Measurements from ENCODE around the gene MGAT4A.
"Not testable (repeated sequence)": the region's sequence is repeated elsewhere in the genome, so short reads cannot be mapped to it uniquely, and the experiment has no call there.

The MGAT4A gene

GRCh38 chr2:98608116-98608961, 122.6 kb downstream of the MGAT4A start, which contains the start of the genes COA5 and UNC50:
COA5 (minus strand) TSS chr2:98608512; CDS start chr2:98608405, 107 bp downstream.
UNC50 (plus strand) TSS chr2:98608589; CDS start chr2:98609760, 1,171 bp downstream.
- DNase-seq (ENCODE audit: low read depth in 3 of 3, low spot score in 1 of 3), result peak; percentile 76 to 87 (median 79)

- no peak for DNase-seq (ENCODE audit: low read depth in 3 of 3, low spot score in 1 of 3)
Measured at GRCh38 chr2:98607741-98608115, 123.2 kb downstream of the MGAT4A start.

DNA sequence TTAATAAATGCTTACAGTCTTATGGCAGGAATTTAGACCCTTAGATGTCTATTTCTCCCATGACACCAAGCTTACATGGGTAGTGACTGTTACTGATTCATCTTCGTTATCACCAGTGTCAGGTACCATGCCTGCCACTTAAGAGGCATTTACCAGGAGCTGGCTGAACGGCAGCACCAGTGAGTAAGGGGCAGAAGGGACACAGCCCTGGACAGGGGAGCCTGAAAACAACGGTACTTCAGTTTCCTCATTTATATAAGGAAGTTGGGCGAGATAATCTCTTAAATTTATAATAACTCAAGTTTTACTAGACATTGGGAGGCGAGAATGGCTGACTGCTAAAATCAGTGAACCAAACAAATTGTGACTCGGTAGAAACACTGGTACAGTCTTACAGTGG, 123.8 kb downstream of the MGAT4A start:
- DNase-seq (ENCODE audit: low read depth in 3 of 3, low spot score in 1 of 3), result no peak

DNA sequence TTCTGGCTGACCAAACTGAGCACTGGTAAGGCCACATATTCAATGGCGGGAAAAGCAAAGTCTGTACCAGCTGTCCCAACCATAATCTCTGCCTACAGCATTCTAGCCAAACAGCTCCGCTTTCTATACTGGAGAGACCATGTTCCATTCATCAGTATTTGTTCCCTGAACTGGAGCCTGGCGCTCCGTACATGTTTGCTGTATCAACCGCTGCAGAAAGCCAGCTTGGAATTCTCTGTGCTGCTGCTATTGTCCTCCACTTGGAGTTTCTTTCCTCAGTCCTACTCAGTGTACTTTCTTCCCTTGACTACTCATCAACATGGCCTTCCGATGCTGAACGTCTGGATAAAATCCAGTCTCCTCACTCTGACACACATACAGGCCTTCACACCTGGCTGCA, 124.5 kb downstream of the MGAT4A start:
- DNase-seq (ENCODE audit: low read depth in 3 of 3, low spot score in 1 of 3), result no peak

GRCh38 chr2:98605076-98605475, 125.9 kb downstream of the MGAT4A start:
- no peak for DNase-seq (ENCODE audit: low read depth in 3 of 3, low spot score in 1 of 3)

- DNase-seq (ENCODE audit: low read depth in 3 of 3, low spot score in 1 of 3), result no peak
Measured at GRCh38 chr2:98604547-98604946, 126.4 kb downstream of the MGAT4A start.

DNA sequence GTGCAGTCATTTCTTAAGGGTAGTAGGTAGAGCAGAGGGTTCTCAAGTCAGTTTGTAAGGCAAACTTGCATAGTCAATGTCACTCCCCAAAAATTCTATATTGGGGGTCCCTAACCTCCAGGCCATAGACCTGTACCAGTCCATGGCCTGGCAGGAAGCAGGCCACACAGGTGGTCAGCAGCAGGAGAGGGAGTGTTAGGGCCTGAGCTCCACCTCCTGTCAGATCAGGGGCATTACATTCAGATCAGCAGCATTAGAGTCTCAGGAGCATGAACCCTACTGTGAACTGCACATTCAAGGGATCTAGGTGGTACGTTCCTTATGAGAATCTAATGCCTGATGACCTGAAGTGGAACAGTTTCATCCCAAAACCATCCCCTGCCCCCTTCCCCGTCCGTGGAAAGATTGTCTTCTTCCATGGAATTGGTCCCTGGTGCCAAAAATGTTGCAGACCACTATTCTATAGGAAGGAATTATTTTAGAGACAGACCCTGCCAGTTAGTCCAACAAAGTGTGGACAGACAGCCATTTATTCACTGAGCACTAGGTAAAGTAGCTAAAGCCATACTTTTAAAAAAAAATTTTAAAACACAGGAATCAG, 129.3 kb downstream of the MGAT4A start:
- no peak for DNase-seq (ENCODE audit: low read depth in 3 of 3, low spot score in 1 of 3)

DNA sequence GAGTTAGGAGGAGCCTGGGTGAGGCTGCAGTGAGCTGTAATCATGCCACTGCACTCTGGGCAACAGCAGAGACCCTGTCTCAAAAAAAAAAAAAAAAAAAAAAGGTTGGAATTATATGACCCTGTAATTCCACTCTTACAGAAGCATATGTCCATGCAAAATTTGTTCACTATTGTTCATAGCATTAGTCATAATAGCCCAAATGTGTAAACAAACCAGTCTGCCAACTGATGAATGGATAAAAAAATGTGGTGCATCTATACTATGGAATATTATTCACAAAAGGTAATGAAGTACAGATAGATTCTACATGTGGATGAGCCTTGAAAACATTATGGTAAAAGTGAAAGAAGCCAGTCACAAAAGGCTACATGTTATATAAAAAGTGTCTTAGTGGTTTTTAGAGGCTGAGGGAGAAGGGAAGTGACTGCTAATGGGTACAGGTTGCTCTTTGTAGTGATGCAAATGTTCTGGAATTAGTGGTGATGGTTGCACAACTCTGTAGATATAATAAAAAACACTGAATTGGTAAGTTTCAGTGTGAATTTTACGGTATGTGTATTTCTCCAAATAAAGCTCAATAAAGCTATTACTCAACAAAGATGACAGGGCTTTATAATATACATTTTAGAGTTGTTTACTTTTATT, 132.0 kb downstream of the MGAT4A start:
- no peak for DNase-seq (ENCODE audit: low read depth in 3 of 3, low spot score in 1 of 3)

DNA sequence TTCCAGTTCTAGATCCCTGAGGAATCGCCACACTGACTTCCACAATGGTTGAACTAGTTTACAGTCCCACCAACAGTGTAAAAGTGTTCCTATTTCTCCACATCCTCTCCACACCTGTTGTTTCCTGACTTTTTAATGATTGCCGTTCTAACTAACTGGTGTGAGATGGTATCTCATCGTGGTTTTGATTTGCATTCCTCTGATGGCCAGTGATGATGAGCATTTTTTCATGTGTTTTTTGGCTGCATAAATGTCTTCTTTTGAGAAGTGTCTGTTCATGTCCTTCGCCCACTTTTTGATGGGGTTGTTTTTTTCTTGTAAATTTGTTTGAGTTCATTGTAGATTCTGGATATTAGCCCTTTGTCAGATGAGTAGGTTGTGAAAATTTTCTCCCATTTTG, 136.3 kb downstream of the MGAT4A start:
- DNase-seq (ENCODE audit: low read depth in 3 of 3, low spot score in 1 of 3), result not testable (repeated sequence)

GRCh38 chr2:98592565-98592964, 138.4 kb downstream of the MGAT4A start:
- no peak for DNase-seq (ENCODE audit: low read depth in 3 of 3, low spot score in 1 of 3)

DNA sequence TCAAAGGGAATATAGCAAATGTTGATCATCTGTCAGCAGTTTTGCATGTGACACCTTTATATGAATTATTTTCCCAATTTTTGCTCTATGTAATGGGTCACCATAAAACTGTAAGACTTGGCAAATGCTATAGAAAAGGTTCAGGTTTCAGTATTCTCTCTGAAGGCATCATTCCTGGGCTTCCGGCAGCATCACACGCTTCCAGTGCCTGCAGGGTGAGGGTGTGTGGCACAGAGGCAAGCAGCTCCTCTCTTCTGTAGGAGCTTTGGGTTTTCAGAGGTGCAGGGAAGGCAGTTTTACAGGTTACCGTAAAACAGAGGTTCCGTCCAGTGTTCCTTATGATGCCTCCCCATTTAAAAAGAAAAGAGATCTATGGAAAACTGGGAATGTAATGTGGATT, 141.4 kb downstream of the MGAT4A start:
- no peak for DNase-seq (ENCODE audit: low read depth in 3 of 3, low spot score in 1 of 3)

DNA sequence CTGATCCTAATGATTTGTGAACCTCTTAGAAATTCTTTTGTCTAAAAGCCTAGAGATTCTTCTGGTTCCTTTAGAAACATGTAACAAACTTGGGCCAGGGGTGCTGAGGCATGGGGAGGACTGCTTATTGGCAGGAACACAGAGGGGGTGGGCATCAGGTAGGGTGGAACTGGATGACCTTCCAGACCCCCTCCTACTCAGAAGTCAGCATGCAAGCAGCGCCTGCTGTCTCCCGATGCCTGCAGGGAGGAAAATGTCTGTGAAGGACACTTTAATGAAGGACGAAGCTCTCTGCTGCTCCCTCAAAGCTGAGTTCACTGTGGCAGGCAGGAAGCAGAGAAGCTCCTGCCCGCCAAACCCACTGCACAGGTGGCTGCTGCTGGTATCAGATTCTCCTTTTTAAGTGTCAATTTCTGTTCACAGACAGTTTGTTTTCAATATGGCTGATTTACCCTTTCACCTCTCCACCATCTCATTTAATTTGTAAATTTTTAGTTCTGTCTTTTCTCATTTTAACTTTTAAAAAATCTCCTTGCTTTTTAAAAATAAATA, 142.0 kb downstream of the MGAT4A start:
- DNase-seq (ENCODE audit: low read depth in 3 of 3, low spot score in 1 of 3), result no peak

DNA sequence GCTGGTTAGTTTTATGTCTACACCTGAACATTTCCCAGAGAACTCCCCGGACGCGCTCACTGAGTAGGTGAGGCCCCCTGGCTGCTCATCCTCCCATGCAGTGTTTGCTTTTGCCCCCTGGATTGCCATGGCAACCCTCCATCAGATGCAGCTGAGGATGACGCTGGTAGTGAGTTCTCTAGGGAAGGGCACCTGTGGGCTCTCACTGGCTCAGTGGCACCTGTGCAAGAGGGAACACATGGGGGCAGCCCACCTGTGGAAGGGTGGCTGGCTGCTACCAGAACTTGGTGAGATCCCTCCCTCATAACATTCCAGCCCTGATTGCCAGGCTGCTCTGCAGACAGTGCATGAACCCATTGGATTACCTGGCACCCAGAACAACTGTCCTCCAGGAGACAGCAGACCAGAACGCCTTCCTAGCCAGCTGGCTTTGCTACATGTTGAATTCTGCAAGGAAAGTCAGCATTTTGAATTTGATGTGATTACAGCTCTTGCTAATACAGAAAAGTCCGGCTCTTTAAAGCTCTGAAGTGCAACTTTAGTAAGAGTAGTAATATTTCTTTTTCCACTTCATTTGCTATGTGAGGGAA, 144.3 kb downstream of the MGAT4A start:
- DNase-seq (ENCODE audit: low read depth in 3 of 3, low spot score in 1 of 3), result no peak

GRCh38 chr2:98585386-98585785, 145.5 kb downstream of the MGAT4A start:
- DNase-seq (ENCODE audit: low read depth in 3 of 3, low spot score in 1 of 3), result no peak

GRCh38 chr2:98583816-98584618, 146.9 kb downstream of the MGAT4A start:
- no peak for DNase-seq (ENCODE audit: low read depth in 3 of 3, low spot score in 1 of 3)

GRCh38 chr2:98583276-98583675, 147.7 kb downstream of the MGAT4A start:
- DNase-seq (ENCODE audit: low read depth in 3 of 3, low spot score in 1 of 3), result no peak

DNA sequence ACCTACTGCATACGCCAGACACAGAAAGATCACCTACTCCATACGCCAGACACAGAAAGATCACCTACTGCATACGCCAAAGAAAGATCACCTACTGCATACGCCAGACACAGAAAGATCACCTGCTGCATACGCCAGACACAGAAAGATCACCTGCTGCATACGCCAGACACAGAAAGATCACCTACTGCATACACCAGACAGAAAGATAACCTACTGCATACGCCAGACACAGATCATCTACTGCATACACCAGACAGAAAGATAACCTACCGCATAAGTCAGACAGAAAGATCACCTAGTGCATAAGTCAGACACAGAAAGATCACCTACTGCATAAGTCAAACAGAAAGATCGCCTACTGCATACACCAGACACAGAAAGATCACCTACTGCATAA, 148.4 kb downstream of the MGAT4A start:
- DNase-seq (ENCODE audit: low read depth in 3 of 3, low spot score in 1 of 3), result no peak

DNA sequence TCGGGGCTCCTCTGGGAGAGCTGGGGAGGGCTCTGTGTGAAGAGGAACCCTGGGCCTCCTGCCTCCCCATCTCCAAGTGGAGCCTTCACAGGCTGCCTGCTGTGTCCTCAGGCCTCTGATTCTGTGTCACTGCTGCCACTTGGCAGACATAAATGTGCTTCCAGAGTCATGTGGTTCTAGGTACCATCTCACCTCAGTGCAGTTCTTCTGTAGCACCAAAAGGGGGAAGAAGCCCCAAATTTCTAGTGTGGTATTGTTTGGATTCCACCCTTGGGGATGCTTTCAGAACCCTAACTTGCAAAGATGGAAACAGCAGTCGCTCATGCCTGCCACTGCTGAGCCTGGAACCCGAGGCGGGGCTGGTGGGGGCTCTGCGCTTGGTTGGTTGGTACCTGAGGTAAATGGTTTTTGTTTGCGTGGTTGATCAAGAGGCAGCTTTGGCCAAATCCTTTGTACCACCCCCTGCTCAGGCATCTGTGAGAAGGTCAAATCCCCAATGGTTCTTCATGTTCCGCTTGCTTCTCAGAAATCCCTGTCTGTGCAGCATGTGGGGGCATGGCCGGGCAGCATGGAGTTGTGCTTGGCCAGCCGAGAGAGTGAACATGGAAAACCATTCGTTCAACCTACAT, 150.2 kb downstream of the MGAT4A start:
- DNase-seq (ENCODE audit: low read depth in 3 of 3, low spot score in 1 of 3), result no peak

- DNase-seq (ENCODE audit: low read depth in 3 of 3, low spot score in 1 of 3), result no peak
Measured at GRCh38 chr2:98579926-98580325, 151.0 kb downstream of the MGAT4A start.

DNA sequence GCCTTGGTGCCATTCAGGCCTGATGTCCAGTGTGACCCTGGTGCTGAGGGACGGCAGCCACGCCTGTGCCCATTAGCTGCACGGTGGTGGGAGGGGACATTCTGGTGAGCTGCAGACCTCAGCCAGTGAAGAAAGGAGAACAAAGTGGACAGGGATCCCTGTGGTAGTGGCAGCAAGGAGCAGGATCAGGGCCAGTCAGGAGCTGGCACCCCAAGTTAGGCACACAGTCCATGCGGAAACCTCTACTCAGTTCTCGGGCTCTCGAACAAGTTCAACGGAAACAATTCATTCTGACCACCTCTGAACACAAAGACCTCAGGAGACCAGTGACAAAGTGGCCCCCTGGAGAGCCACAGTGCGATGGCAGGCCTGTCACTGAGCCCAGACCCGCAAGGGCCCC, 152.7 kb downstream of the MGAT4A start:
- no peak for DNase-seq (ENCODE audit: low read depth in 3 of 3, low spot score in 1 of 3)
